Measurements from ENCODE around the gene FAM107A.

Gene FAM107A

GRCh38 chr3:58521917-58522631 lies 55.1 kb downstream of the FAM107A start:
- Histone ChIP-seq H3K27me3 (ENCODE audit: insufficient read depth, poor library complexity, severe bottlenecking) (no peaks in the 10 kb centered on the region), H3K27ac (replicated peaks) (no peak overlapping the region), H3K4me3 (replicated peaks; ENCODE audit: insufficient read depth, low read length) (no peak overlapping the region)
- DNase-seq (ENCODE audit: low read depth in 1 of 2, low spot score in 1 of 2), result no peak
- TF ChIP-seq SPI1 (IDR thresholded peaks at IDR 0.05; ENCODE audit: borderline replicate concordance, low read depth) (no peak), CTCF (IDR thresholded peaks at IDR 0.05; ENCODE audit: insufficient read depth, low read length) (no peak), GABPA (IDR thresholded peaks at IDR 0.05; ENCODE audit: low read depth) (no peak), POLR2AphosphoS5 (IDR thresholded peaks at IDR 0.05; ENCODE audit: low read depth) (no peak), REST (IDR thresholded peaks at IDR 0.05; ENCODE audit: insufficient replicate concordance, low read depth) (no peak)

GRCh38 chr3:58521336-58521670 lies 55.9 kb downstream of the FAM107A start:
- Histone ChIP-seq H3K27me3 (ENCODE audit: insufficient read depth, poor library complexity, severe bottlenecking) (no peaks in the 10 kb centered on the region), H3K4me3 (replicated peaks; ENCODE audit: insufficient read depth, low read length) (no peak overlapping the region), H3K27ac (replicated peaks) (no peak overlapping the region)
- TF ChIP-seq GABPA (IDR thresholded peaks at IDR 0.05; ENCODE audit: low read depth), result no peak
- TF ChIP-seq POLR2AphosphoS5 (IDR thresholded peaks at IDR 0.05; ENCODE audit: low read depth), result no peak
- no peak for TF ChIP-seq CTCF (IDR thresholded peaks at IDR 0.05; ENCODE audit: insufficient read depth, low read length)
- no peak for TF ChIP-seq SPI1 (IDR thresholded peaks at IDR 0.05; ENCODE audit: borderline replicate concordance, low read depth)
- no peak for TF ChIP-seq REST (IDR thresholded peaks at IDR 0.05; ENCODE audit: insufficient replicate concordance, low read depth)
- DNase-seq (ENCODE audit: low read depth in 1 of 2, low spot score in 1 of 2), result no peak

- no peak overlapping the region for H3K4me3 ChIP-seq (replicated peaks; ENCODE audit: insufficient read depth, low read length)
- TF ChIP-seq SPI1 (IDR thresholded peaks at IDR 0.05; ENCODE audit: borderline replicate concordance, low read depth) (no peak), REST (IDR thresholded peaks at IDR 0.05; ENCODE audit: insufficient replicate concordance, low read depth) (no peak), GABPA (IDR thresholded peaks at IDR 0.05; ENCODE audit: low read depth) (no peak), POLR2AphosphoS5 (IDR thresholded peaks at IDR 0.05; ENCODE audit: low read depth) (no peak), CTCF (IDR thresholded peaks at IDR 0.05; ENCODE audit: insufficient read depth, low read length) (no peak)
- no peak for DNase-seq (ENCODE audit: low read depth in 1 of 2, low spot score in 1 of 2)
Measured at GRCh38 chr3:58520403-58521335, 56.5 kb downstream of the FAM107A start.

More at GRCh38 chr3:58520403-58521335, 56.5 kb downstream of the FAM107A start:
- Histone ChIP-seq H3K27ac (replicated peaks) (no peak overlapping the region), H3K27me3 (ENCODE audit: insufficient read depth, poor library complexity, severe bottlenecking) (no peaks in the 10 kb centered on the region)
